Amniotic epithelial cell (primary cell): ENCODE results near the gene CORO7.
"Not testable (repeated sequence)": the region's sequence is repeated elsewhere in the genome, so short reads cannot be mapped to it uniquely, and the experiment has no call there.

ENCODE experiments used
- DNase-seq: peaks from one replicate; pipeline ENCODE4 v3.0.0-alpha.2; 2010; ENCODE audit warnings: low read depth

CORO7 gene

DNA sequence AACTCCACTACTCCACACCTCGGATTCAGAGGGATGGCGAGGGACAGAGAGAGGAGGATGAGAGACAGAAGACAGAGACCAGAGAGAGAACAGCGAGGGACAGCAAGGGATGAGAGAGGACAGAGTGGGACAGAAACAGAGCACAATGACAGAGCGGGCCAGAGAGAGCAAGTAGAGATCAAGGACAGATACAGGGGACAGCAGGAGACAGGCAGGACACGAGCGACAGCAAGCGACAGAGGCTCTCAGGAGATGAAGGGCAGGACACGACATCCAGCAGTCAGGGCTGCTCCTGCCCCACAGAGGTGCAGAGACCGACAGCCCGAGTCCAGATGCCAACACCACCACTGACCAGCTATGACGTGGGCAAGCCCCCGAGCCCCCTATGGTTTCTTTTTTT is 14.9 kb downstream of the CORO7 start:
- no peak for DNase-seq

DNA sequence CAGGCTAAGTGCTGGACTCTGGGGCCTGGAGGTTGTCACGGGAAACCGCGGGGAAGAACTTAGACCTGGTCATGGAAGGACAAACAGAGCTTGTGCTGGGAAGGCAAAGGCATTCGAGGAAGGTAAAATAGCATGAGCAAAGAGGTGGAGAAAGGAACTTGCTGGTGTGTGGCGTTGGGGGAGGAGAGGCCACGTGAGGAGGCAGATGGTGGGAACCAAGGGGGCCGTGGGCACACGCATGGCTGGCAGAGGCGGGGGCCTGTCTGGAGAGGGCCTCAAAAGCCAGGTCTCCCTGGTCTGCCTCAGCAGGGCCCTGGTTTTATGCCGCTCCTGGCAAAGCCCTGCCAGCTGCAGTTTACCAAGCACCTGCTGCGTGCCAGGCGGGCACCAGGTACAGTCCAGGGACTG is 15.3 kb downstream of the CORO7 start:
- no peak for DNase-seq

DNA sequence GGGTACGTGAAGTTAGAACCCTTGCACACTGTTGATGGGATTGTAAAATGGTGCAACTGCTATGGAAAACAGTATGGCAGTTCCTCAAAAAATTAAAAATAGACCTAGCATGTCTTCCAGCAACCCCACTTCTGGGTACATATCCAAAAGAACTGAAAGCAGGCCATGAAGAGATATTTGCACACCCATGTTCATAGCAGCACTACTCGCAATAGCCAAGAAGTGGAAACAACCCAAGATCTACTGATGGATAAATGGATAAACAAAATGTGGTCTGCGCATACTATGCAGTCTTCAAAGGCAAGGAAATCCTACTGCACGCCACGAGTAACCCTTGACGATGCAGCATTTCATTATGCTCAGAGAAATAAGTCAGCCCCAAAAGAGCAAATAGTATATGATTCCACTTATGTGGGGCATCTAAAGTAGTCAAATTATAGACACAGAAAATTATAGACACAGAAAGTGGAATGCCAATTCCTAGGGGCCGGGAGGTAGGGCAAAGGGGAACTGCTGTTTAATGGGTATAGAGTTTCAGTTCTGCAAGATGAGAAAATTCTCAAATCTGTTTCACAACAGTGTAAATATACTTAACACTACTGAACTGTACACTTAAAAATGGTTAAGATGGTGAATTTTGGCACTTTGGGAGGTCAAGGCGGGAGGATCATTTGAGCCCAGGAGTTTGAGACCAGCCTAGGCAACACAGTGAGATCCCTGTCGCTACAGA is 17.2 kb downstream of the CORO7 start:
- no peak for DNase-seq

DNA sequence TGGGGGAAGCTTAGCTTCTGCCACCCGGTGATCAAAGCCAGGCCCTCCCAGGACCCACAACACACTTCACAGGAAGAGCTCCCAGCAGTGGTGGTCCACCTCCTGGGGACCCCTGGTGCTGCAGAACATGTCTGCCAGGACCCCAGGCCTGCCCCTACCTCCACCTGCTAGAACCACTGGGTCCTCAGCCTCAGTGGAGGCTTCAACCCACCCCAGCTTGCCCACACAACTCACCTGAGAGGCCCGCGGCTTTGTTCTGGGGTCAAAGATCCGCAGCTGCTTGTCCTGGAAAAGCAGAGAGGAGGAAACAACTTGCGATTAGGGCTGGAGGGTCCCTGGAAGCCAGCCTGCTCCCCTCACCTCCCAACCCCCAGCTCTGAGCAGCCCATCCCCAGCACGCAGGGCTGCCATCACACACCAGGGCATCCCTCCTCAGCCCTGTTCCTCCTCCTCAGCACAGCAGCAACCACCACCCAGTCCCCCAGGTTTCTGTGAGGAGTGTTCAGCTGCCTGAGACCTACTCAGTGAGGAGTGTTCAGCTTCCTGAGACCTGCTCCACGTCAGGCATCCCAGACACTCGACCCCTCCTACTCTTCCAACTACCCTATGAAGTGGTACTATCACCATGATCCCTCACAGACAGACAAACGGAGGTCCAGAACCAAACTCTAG is 21.2 kb downstream of the CORO7 start:
- DNase-seq, result no peak

DNA sequence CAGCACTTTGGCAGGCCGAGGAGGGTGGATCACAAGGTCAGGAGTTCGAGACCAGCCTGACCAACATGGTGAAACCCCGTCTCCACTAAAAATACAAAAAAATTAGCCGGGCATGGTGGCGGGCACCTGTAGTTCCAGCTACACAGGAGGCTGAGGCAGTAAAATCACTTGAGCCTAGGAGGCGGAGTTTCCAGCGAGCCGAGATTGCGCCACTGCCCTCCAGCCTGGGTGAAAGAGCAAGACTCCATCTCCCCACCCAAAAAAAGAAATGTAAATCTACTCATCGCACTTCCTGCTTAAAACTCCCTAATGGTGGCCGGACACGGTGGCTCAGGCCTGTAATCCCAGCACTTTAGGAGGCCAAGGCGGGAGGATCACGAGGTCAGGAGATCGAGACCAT is 22.5 kb downstream of the CORO7 start:
- DNase-seq, result not testable (repeated sequence)

DNA sequence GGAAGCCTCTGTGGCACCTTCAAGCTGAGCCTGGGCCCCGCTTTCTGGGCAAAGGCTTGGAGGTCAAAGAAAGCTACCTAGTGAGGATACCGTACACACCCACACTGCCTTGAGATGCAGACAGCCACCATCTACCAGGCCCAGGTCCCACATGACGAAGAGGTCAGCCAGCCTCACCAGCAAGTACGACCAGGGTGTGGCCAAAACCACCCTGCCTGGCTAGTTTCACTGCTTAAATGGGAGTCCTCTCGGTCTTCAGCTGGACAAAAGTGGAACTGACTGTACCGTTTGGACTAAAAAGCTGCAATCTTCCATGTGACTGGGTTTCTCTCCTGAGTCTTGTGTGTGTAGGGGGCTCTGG is 23.2 kb downstream of the CORO7 start:
- DNase-seq, result no peak

DNA sequence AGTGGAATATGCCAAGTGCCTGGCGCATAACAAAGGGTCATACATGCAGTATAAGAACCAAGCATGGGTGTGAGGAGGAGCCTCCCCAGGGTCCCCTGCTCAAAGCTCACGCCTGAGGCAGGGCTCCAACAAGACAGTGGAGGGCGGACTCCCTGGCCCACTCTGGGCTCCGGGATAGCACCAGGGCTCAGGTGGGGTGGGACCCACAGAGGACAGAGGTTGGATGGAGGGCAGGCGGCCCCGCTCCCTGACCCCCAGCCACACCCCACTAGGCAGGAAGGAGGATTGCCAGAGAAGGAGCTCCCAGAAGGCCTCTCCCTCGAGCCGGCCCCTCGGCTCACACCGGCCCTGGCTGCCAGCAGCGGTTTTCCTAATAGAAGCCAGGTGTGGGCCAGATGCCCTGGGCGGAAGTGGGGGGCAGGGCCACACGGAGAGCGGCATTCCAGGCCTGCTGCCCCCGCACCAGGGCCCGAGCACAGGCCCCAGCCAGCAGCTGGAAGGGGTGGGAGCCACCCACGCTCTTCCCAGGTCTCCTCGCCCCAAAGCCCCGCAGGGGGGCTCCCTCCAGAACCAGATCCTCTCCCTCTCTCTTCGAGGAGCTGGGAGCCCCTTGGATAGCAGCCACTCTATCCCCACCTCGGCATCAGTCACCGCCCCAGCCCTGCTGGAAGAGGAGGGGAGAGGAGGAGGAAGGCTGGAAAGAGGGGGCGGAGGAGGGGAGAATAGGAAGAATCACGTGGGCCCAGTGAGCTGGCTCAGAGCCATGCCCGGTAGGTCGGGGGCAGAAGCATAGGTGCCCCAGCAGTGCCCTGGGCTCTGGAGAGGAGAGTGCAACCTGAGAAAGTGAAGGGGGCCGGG is 23.8 kb downstream of the CORO7 start:
- DNase-seq, result peak; percentile 65

DNA sequence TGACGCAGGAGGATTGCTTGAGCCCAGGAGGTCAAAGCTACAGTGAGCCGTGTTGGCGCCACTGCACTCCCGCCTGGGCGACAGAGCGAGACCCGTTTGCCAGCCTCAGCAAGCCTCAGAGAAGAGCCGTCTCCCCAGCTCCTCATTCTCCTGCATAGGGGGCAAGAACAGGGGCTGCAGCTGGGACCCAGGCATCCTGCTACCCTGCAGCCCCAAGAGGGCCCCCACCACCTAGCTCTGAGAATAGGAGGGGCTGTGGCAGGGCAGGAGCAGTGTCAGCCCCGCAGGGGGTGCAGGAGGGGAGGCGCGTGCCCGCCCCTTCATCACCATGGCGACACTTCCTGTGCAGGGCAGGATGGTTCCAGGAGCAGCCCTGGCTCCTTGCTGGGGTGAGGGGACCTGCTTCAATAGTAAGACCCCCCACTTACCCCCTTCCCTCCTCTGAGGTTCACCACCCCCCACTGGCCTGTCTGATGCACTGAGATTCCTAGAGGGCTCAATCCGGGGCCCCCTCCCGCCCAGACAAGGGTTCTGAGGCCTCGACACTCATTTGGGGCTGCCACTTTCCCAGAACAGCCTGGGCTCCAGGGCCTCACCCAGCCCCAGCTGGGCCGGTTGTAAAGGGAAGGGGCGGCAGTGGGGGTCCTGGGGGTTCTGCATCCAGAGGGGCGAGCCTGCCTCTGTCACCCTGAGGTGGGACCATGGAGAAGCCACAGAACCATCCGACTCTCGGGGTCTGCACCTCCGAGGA is 24.6 kb downstream of the CORO7 start:
- DNase-seq, result no peak

DNA sequence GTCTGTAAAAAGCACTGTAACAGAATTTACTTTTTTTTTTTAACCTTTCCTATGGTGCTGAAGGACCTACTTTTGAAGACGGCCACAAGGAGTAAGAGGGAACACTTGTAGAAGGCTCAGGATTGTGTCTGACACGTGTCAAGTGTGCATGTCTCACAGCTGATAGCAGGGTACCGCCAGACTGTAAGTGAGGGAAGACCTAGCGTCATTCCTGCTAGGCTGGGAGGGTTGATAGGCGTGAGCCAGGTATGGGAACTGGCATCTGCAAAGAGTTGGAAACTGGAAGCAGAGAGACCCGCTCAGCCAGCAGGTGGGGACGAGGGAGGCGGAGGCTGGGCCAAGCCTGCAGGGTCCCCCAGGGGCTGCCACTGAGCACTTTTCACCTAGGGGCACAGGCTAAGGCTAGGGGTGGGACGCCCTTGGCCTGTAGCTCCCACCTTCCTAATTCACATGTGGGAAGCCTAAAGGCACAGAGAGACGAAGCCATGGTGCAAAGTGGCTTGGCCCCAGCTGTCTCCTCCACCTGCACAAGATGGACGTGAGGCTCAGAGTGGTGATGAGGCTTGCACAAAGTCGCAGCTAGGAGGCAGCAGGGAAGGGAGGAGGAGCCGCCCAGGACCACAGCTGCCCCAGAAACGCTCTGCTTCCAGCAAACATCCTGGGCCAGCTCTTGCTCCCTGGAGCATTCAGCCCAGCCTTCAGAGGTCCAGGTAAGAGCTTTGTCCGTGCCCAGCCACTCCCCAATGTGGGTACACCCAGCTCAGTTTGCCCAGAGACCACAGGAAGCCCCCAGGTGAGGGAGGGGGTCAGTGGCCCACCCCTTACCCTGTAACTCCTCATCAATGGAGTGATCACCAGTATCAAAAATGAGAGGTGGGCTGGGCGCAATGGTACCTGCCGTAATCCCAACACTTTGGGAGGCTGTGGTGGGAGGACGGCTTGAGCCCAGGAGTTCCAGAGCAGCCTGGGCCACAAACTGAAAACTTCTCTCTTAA is 25.8 kb downstream of the CORO7 start:
- DNase-seq, result no peak

DNA sequence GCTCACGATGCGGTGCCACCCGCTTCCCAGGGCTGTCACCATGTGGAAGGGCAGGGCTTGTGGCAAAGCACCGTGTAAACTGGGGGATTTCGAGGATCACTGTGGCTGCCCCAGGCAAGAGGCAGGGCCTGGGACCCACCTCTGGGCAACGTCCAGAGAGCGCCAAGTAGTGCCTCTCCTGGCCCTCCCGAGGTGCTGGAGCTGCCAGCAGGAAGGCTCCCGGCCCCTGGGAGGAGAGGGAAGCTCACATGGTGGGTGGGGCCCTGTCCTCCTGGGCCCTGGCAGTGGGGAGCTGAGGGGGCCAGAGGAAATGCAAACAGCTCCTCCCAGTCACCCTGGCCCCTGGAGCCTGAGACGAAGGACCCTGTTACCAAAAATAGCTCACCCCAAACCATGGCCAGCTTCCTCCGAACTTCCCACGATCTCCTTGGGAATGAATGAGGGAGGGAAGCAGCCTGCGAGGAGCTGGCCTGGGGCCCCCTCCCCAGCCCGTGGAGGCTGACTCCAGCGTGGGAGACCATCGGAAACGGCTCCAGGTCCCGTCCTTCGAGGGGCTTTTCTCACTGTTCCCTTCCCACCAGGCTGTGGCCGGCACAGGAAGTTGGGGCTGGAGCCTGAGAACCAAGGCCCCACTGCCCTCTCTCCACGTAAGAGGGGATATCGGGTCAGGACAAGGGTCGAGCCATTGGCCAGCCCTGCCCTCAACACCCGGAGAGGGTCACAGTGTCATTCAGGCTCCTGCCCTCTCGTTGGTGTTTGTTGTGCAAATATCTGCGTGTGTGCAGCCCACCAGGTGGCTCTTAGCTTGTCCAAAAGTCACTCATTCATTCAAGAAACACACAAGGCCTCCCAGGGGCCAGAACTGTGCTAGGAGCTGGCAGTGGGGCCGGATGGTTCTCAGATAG is 27.1 kb downstream of the CORO7 start:
- no peak for DNase-seq

DNA sequence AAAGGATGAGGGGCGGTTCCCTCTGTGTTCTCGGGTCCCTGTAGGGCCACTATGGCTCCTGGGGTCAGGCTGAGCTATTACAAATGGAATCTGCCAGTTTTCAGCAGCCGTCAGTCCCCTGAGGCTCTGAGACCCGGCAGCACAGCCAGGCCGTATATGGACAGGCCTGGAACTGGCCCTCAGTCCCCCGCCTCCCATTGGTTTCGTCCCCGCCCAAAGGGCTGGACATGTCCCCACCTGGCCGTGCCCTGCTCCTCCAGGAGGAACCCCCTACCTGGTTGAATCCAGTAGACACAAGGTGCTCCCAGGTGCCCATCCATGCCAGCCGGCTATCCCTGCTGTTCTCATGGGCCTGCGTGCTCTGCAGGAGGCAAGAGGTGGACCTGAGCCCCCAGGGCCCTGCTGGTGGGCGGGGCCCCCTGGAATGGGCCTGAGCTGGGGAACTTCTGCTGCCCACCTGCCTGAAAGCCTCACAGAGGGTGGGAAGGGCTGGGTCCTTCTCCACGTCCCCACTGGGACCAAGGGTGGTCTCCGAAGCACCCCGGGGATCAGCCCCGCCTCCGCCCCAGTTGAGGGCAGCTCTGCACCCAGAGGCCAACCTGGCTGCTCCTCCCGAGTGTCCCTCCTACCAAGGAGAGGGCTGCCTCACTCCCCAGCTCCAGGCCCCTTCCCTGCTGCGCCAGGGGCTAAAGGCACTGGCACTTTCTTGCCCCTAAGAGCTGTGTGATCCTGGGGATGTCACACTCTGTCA is 27.9 kb downstream of the CORO7 start:
- DNase-seq, result no peak

DNA sequence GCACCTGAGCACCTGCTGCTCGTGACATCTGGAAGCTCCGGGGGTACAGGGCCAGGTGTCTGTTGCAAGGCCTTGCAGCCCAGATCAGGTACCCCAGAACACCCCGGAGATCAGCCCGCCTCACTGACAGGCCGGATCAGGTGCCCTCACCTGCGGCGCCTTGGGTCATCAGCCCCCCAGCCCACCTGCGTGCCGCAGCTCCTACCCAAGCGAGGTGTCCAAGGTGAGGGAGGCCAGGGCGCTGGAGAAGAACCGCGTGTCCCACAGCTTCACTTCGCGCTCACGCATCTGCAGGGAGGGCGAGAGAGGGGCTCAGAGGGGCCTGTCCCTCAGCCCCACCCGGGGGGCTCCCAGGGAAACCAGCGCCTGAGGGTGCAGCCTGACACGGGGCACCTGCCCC is 28.6 kb downstream of the CORO7 start:
- no peak for DNase-seq

DNA sequence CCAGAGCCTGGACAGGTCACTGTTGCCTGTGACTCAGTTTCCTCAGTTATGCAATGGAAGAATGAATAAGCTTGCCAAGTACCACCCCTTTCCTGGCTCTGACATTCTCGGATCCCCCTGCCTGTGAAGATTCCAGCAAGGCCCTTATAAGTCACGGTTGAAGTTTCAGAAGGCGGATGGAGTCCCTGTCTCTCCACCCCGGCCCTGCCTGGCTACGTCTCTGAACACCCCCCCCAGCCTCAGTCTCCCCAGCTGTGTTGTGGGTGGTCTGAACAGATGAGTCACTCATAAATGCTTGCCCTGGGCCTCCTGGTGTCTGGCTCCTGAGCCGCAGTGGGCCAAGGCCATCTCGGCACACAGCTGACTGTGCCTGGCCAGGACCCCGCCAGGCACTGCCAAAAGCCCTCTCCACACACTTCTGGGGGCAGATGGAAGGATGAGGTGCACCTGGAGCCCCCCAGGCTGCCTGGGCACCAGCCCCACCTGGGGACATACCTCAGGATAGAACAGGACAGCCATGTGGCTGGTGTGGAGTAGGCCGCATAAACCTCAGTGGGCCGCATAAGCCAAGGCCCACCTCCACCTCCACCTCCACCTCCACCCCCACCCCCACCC is 29.3 kb downstream of the CORO7 start:
- peak; percentile 57 for DNase-seq

DNA sequence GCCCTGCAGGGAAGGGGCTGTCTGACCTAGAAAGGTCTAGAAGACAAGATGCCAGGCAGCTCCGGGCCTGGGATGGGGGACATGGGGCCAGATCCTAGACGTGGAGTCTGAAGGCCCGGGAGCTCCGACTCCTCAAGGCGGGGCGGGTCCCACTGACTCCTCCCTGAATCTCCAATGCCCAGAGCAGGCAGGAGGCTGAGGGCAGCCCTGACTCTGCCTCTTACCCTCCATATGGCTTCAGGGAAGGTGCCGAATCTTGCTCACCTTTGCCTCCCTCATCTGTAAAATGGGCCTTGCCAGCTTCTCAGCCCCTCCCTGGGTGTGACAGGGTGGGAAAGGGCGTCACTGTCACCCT is 30.0 kb downstream of the CORO7 start:
- DNase-seq, result peak; percentile 32

DNA sequence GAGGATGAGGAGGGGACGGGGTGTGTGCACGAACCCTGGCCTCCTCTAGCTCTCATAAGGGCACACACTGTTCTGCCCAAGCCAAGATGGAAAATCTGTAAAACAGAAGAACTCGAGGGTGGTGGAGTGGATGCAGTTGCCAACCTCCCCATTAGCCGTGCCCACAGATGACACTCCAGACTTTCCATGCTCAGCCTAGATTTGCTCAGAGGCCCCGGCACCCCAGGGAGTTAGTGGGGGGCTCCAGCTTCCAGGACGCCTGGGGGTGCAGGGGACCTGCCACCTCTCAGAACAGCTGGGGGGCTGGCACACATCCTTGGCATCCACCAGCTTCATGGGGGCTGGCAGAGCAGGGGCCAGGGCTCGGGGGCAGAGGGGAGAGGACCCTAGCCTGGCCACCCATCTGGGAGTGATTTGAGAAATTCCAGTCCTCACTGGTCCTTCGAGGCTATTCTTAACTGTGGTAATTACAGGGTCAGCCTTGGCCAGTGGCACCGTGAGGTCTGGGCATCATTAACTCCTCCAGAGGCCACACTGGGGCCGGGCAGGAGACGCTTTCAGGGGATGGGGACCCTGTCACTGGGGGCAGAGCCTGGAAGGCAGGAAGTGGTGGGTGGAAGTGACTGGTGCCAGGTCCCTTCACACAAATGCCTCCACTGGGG is 30.5 kb downstream of the CORO7 start:
- no peak for DNase-seq

DNA sequence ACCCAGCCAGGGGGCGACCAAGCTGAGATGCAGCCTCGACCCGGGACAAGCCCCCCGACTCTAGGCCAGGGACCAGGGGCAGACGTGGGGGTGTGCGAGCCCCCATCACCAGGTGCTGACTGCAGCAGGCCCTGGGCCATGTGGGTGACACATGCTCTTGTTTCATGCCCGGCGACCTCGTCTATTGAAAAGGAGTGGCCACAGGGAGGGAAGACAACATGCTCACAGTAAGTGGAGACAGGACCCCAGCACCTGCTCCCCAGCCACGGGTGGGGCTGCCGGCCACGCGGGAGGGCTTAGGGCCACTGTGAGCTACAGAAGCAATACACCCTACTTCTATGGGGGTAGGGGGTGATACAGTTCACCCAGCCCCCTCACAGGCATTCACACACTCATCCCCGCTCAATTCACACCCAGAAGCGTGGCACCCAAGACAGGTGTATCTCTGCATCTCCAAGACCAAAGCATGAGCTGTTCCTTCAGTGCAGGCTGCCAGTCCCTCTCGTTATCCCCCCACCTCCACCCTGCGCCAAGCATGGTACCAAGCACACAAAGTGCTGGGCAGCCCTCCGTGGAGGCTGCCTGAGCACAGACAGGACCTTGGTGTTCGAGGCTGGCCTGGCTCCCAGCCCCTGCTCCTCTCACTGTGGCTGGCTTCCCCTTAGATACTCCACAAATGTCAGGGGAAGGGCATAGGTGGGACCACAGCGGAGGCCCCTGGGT is 31.2 kb downstream of the CORO7 start:
- DNase-seq, result no peak

DNA sequence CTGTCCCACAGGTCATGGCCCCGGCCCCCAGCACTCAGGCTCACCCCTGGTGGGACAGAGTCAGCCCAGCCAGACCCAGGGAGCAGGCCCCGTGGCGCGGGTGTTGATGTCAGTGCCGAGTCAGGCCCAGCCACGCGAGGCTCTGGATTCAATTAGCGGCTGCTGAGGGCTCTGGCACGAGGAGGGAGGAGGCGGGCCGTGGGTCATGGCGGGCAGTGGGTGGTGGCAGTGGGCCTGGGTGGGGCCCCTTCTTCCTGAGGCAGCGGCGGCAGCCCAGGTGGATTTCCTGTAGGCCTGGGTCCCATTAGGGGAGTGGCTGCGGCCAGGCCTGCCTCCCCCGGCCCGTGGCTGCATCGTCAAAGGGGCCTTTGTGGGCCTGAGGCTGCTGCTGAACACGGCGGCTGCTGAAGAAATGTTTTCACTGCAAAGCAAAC is 31.9 kb downstream of the CORO7 start:
- no peak for DNase-seq
